HCT116 (cell line): Measurements from ENCODE around the gene PDE2A. TPM values are rescaled to one million over a fixed set of nuclear protein-coding genes. Genes with fewer than 3 reads are reported as not detected.
A peak's percentile ranks its signal among the peaks of the same experiment; 100 is the strongest.

Source experiments
- ATAC-seq: fragments of 200-7000 bp; cut with Tn5 transposase; 2 replicates; pipeline ENCODE4 v1.9.1; 2020; ENCODE audit warnings: mild to moderate bottlenecking, moderate library complexity
- BruUV-seq: library from RNA; stranded (reverse); fragments of 400-500 nt; replicated peaks from 2 replicates; lab custom pipeline; 2021; lab: Mats Ljungman, UMichigan
- CTCF ChIA-PET: fragments of 300-600 bp; sonication (Branson Sonifier 250); formaldehyde crosslinking; loops from one replicate; lab custom pipeline; 2021; ENCODE audit warnings: antibody characterized with exemption; lab: Charles Lee
- POLR2A ChIA-PET: fragments of 300-600, 350-600 bp; sonication (Branson Sonifier 250); formaldehyde crosslinking; loops from one replicate; lab custom pipeline; 2021; ENCODE audit warnings: antibody characterized with exemption; lab: Charles Lee
- RAD21 ChIA-PET, 2 experiments: fragments of 300-600 bp; sonication (Branson Sonifier 250); formaldehyde crosslinking; loops; one replicate each; lab custom pipeline; 2023; ENCODE audit warnings: low total read pairs in 2 of 2; ENCODE audit not compliant: uncharacterized antibody in 2 of 2, unreplicated experiment in 2 of 2, low non-redundant PET in 1 of 2; lab: Charles Lee
- DNase-seq: peaks from one replicate; pipeline ENCODE4 v3.0.0-alpha.2; 2010; ENCODE audit warnings: low read depth, low spot score
- H2AFZ ChIP-seq: fragments of 200-600 bp; shearing (Covaris generic), sonication (generic); 2 replicates; pipeline ENCODE4 v1.6.1; 2017; ENCODE audit warnings: low read depth, mixed run types, mixed read lengths, antibody characterized with exemption, low read length; ENCODE audit not compliant: poor library complexity, severe bottlenecking
- H3K27ac ChIP-seq: 2 replicates; pipeline ENCODE4 v1.5.1; 2012; ENCODE audit warnings: low read depth, low read length
- H3K27me3 ChIP-seq: fragments of 200-600 bp; sonication (generic); 2 replicates; pipeline ENCODE4 v1.6.1; 2016; ENCODE audit warnings: mixed run types, low read length, mixed read lengths; ENCODE audit not compliant: insufficient read depth
- H3K36me3 ChIP-seq, 2 experiments: fragments of 200-500 bp in 1 of 2; fragments of 200-600 bp in 1 of 2; sonication (Bioruptor generic) in 1 of 2; sonication (generic) in 1 of 2; 2 replicates each; pipeline versions ENCODE4 v1.5.1 to v1.6.1; 2014 to 2016; ENCODE audit warnings: low read length in 2 of 2, inconsistent platforms in 1 of 2, mixed read lengths in 1 of 2, mixed run types in 1 of 2; ENCODE audit not compliant: insufficient read depth in 2 of 2, control insufficient read depth in 1 of 2
- H3K4me1 ChIP-seq, 2 experiments: fragments of 200-600 bp in 1 of 2; sonication (generic) in 1 of 2; 2 replicates each; pipeline versions ENCODE4 v1.5.1 to v1.6.1; 2012 to 2017; ENCODE audit warnings: low read length in 2 of 2, inconsistent platforms in 1 of 2, mild to moderate bottlenecking in 1 of 2, mixed read lengths in 1 of 2, mixed run types in 1 of 2, moderate library complexity in 1 of 2; ENCODE audit not compliant: insufficient read depth in 2 of 2, control insufficient read depth in 1 of 2
- H3K4me2 ChIP-seq: fragments of 200-600 bp; sonication (generic); 2 replicates; pipeline ENCODE4 v1.6.1; 2017; ENCODE audit warnings: mixed run types, low read length, mixed read lengths
- H3K4me3 ChIP-seq, 2 experiments: fragments of 200-600 bp in 1 of 2; sonication (generic) in 1 of 2; replicated peaks in 1 of 2; 2 replicates each; pipeline ENCODE4 v1.5.1; 2011 to 2016; ENCODE audit warnings: low read length in 2 of 2, control low read depth in 1 of 2, low read depth in 1 of 2, mild to moderate bottlenecking in 1 of 2, mixed read lengths in 1 of 2, mixed run types in 1 of 2
- H3K79me2 ChIP-seq: fragments of 200-600 bp; sonication (generic); 2 replicates; pipeline ENCODE4 v1.6.1; 2017; ENCODE audit warnings: mild to moderate bottlenecking, mixed run types, low read length, moderate library complexity, mixed read lengths; ENCODE audit not compliant: insufficient read depth
- H3K9ac ChIP-seq: fragments of 200-600 bp; sonication (generic); 2 replicates; pipeline ENCODE4 v1.6.1; 2016; ENCODE audit warnings: low read length, mixed read lengths
- H3K9me2 ChIP-seq: fragments of 200-600 bp; sonication (generic), shearing (Covaris generic); 2 replicates; pipeline ENCODE4 v1.6.1; 2017; ENCODE audit warnings: mixed run types, mild to moderate bottlenecking, moderate library complexity; ENCODE audit not compliant: insufficient read depth
- H3K9me3 ChIP-seq, 2 experiments: fragments of 200-500 bp in 1 of 2; fragments of 200-600 bp in 1 of 2; sonication (Bioruptor generic) in 1 of 2; sonication (generic) in 1 of 2; 2 replicates each; pipeline ENCODE4 v1.6.1; 2014 to 2017; ENCODE audit warnings: low read length in 2 of 2, mixed read lengths in 2 of 2, inconsistent platforms in 1 of 2, low read depth in 1 of 2, mild to moderate bottlenecking in 1 of 2, mixed run types in 1 of 2, moderate library complexity in 1 of 2; ENCODE audit not compliant: control insufficient read depth in 1 of 2, insufficient read depth in 1 of 2
- H4K20me1 ChIP-seq: fragments of 200-600 bp; sonication (generic), shearing (Covaris generic); 2 replicates; pipeline ENCODE4 v1.6.1; 2017; ENCODE audit warnings: mixed run types, mild to moderate bottlenecking, moderate library complexity; ENCODE audit not compliant: insufficient read depth
- CEBPB ChIP-seq: IDR thresholded peaks from 2 replicates; pipeline ENCODE4 v1.6.1; 2012; ENCODE audit warnings: low read depth
- EGR1 ChIP-seq: IDR thresholded peaks from 2 replicates; pipeline ENCODE4 v1.6.1; 2012; ENCODE audit warnings: low read depth
- EZH2 ChIP-seq: fragments of 200-600 bp; sonication (generic); IDR thresholded peaks from 2 replicates; pipeline ENCODE4 v1.6.1; 2017; ENCODE audit warnings: antibody characterized with exemption, mixed run types
- EZH2phosphoT487 ChIP-seq: fragments of 200-600 bp; IDR thresholded peaks from 2 replicates; pipeline ENCODE4 v1.6.1; 2018; ENCODE audit warnings: antibody characterized with exemption, borderline replicate concordance
- POLR2A ChIP-seq: IDR thresholded peaks from 2 replicates; pipeline ENCODE4 v1.7.0; 2011; ENCODE audit warnings: borderline replicate concordance; ENCODE audit not compliant: insufficient read depth, insufficient read length; ENCODE audit errors: extremely low read depth
- RAD21 ChIP-seq: IDR thresholded peaks from 2 replicates; pipeline ENCODE4 v1.6.1; 2012; ENCODE audit warnings: low read depth, mild to moderate bottlenecking
- SIN3A ChIP-seq: IDR thresholded peaks from 2 replicates; pipeline ENCODE4 v1.6.1; 2012; ENCODE audit warnings: low read depth
- TCF7L2 ChIP-seq: IDR thresholded peaks from 2 replicates; pipeline ENCODE4 v1.7.0; 2011; ENCODE audit warnings: borderline replicate concordance, inconsistent platforms; ENCODE audit not compliant: insufficient read depth, insufficient read length; ENCODE audit errors: extremely low read depth
- YY1 ChIP-seq: IDR thresholded peaks from 2 replicates; pipeline ENCODE4 v1.6.1; 2011; ENCODE audit warnings: low read length, low read depth, moderate library complexity, mild to moderate bottlenecking; ENCODE audit not compliant: insufficient replicate concordance; ENCODE audit errors: extremely low read depth
- ZNF274 ChIP-seq: fragments of 200-500 bp; sonication (Bioruptor generic); IDR thresholded peaks from 2 replicates; pipeline ENCODE4 v1.6.1; 2014; ENCODE audit warnings: mild to moderate bottlenecking, low read depth, low read length, inconsistent platforms
- intact Hi-C: fragments of 100-400 bp; cut with micrococcal nuclease; formaldehyde crosslinking; loops from 2 replicates; pipeline ENCODE4 v1.10.0; 2022
- total RNA-seq: library from RNA; stranded (reverse); gene quantifications from one replicate; pipeline ENCODE4 v1.2.1, GENCODE V29; 2021; ENCODE audit not compliant: unreplicated experiment
- TF ChIP-seq, protein P1 (sequence below), 3 experiments: fragments of 200-600 bp in 1 of 3; sonication (generic) in 1 of 3; IDR thresholded peaks in 2 of 3; conservative IDR thresholded peaks in 1 of 3; 2 replicates each; pipeline ENCODE4 v1.5.1; 2012 to 2017; ENCODE audit warnings: low read depth in 2 of 3, low read length in 2 of 3, antibody characterized with exemption in 1 of 3, borderline replicate concordance in 1 of 3, control low read depth in 1 of 3, mild to moderate bottlenecking in 1 of 3, mixed read lengths in 1 of 3, mixed run types in 1 of 3, moderate library complexity in 1 of 3; ENCODE audit not compliant: insufficient read depth in 1 of 3
- TF ChIP-seq, protein P2 (sequence below): IDR thresholded peaks from 2 replicates; pipeline ENCODE4 v1.6.1; 2012; ENCODE audit warnings: low read depth
- TF ChIP-seq, protein P3 (sequence below): IDR thresholded peaks from 2 replicates; pipeline ENCODE4 v1.6.1; 2012
- TF ChIP-seq, protein P4 (sequence below): IDR thresholded peaks from 2 replicates; pipeline ENCODE4 v1.6.1; 2012

Gene PDE2A
- total RNA-seq, 1 experiment from 2014 or later: 7.6 TPM

- TF ChIP-seq, protein P1, sequence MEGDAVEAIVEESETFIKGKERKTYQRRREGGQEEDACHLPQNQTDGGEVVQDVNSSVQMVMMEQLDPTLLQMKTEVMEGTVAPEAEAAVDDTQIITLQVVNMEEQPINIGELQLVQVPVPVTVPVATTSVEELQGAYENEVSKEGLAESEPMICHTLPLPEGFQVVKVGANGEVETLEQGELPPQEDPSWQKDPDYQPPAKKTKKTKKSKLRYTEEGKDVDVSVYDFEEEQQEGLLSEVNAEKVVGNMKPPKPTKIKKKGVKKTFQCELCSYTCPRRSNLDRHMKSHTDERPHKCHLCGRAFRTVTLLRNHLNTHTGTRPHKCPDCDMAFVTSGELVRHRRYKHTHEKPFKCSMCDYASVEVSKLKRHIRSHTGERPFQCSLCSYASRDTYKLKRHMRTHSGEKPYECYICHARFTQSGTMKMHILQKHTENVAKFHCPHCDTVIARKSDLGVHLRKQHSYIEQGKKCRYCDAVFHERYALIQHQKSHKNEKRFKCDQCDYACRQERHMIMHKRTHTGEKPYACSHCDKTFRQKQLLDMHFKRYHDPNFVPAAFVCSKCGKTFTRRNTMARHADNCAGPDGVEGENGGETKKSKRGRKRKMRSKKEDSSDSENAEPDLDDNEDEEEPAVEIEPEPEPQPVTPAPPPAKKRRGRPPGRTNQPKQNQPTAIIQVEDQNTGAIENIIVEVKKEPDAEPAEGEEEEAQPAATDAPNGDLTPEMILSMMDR (IDR thresholded peaks at IDR 0.05 in 2 of 3, conservative IDR thresholded peaks at IDR 0.05 in 1 of 3; ENCODE audit: borderline replicate concordance in 1 of 3, insufficient read depth in 1 of 3, low read depth in 2 of 3, low read length in 2 of 3): no peak
- TF ChIP-seq SIN3A: no peak
- TF ChIP-seq POLR2A: no peak
- TF ChIP-seq EZH2phosphoT487: no peak
- TF ChIP-seq, protein P2, sequence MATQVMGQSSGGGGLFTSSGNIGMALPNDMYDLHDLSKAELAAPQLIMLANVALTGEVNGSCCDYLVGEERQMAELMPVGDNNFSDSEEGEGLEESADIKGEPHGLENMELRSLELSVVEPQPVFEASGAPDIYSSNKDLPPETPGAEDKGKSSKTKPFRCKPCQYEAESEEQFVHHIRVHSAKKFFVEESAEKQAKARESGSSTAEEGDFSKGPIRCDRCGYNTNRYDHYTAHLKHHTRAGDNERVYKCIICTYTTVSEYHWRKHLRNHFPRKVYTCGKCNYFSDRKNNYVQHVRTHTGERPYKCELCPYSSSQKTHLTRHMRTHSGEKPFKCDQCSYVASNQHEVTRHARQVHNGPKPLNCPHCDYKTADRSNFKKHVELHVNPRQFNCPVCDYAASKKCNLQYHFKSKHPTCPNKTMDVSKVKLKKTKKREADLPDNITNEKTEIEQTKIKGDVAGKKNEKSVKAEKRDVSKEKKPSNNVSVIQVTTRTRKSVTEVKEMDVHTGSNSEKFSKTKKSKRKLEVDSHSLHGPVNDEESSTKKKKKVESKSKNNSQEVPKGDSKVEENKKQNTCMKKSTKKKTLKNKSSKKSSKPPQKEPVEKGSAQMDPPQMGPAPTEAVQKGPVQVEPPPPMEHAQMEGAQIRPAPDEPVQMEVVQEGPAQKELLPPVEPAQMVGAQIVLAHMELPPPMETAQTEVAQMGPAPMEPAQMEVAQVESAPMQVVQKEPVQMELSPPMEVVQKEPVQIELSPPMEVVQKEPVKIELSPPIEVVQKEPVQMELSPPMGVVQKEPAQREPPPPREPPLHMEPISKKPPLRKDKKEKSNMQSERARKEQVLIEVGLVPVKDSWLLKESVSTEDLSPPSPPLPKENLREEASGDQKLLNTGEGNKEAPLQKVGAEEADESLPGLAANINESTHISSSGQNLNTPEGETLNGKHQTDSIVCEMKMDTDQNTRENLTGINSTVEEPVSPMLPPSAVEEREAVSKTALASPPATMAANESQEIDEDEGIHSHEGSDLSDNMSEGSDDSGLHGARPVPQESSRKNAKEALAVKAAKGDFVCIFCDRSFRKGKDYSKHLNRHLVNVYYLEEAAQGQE: no peak
Observed at GRCh38 chr11:72682858-72683243, 8.6 kb upstream of the PDE2A start (continued).

DNA sequence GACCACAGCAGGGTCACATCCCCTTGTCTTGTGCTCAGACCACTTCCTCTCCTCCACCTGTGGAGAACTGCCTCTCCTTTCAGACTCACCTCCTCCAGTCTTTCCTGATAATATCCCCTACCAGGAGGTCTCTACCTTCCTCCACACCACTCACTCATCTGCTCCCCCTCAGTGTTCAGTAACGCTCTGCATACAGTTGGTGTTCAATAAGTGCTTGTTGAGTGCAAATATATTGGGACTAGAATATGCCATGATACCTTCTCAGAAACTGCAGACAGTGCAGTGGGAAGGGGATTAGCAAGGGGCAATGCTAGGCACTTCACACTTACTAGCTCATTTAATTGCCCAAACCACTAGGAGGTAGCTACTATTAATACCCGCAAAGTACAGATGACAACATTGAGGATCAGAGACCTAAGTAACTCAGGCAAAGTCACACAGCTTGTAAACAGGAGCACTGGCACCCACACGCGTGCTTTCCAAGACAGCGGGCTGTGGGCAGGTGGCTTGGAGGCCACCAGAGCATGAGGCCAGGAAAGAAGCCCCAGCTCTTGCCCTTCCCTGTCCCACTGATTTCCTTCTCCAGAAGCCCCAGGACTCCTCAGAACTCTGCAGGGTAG, 8.1 kb upstream of the PDE2A start:
- intact Hi-C loops: loop anchor here (5.0 kb wide), 1 partner anchor 210 kb away; no protein-coding TSS in a partner anchor
- no peak for ATAC-seq
- POLR2A ChIA-PET: no interaction called here
- TF ChIP-seq CEBPB (no peak), EZH2phosphoT487 (no peak), EZH2 (no peak), ZNF274 (no peak), RAD21 (no peak), EGR1 (no peak), YY1 (no peak), TCF7L2 (no peak)
- TF ChIP-seq, protein P1 (IDR thresholded peaks at IDR 0.05 in 2 of 3, conservative IDR thresholded peaks at IDR 0.05 in 1 of 3; ENCODE audit: borderline replicate concordance in 1 of 3, insufficient read depth in 1 of 3, low read depth in 2 of 3, low read length in 2 of 3): no peak
- TF ChIP-seq, protein P3, sequence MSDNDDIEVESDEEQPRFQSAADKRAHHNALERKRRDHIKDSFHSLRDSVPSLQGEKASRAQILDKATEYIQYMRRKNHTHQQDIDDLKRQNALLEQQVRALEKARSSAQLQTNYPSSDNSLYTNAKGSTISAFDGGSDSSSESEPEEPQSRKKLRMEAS: no peak
- TF ChIP-seq, protein P4, sequence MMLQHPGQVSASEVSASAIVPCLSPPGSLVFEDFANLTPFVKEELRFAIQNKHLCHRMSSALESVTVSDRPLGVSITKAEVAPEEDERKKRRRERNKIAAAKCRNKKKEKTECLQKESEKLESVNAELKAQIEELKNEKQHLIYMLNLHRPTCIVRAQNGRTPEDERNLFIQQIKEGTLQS: no peak

More for the DNA sequence above, 8.1 kb upstream of the PDE2A start:
- BruUV-seq: TSS peak; percentile 15
- no peaks in the 10 kb centered on the region for H3K9me3 ChIP-seq
- no peaks in the 10 kb centered on the region for H4K20me1 ChIP-seq
- peaks cover 0 to 13% of the 10 kb centered on the region in 2 experiments; a peak in 3 of 4 replicates for H3K4me1 ChIP-seq
- no peak overlapping the region for H2AFZ ChIP-seq
- H3K27ac ChIP-seq: no peak overlapping the region
- no peak overlapping the region for H3K4me3 ChIP-seq
- no peaks in the 10 kb centered on the region for H3K36me3 ChIP-seq
- H3K9me2 ChIP-seq: no peaks in the 10 kb centered on the region
- ChIA-PET RAD21 (interaction anchor here in 1 of 2 experiments (0.8 kb wide), 1 partner anchor 97 kb away, joined by 3 read pairs; no protein-coding TSS in a partner anchor), CTCF (interaction anchor here (0.7 to 2.3 kb wide), 5 partner anchors 22 to 211 kb away, joined by 3 to 5 read pairs (median 5); no protein-coding TSS in a partner anchor)
- DNase-seq: no peak
- no peaks in the 10 kb centered on the region for H3K79me2 ChIP-seq
- H3K4me2 ChIP-seq: no peak overlapping the region
- H3K27me3 ChIP-seq: peaks cover 28% of the 10 kb centered on the region
- H3K9ac ChIP-seq: no peak overlapping the region
